ENCODE data around the gene TMEM178B. TPM values are rescaled to one million over a fixed set of nuclear protein-coding genes. Genes with fewer than 3 reads are reported as not detected.

TMEM178B gene
- total RNA-seq, 2 donors from 2014 or later = 0.18 to 0.25 TPM

- H3K27ac Mint-ChIP-seq = no peak overlapping the region
- H3K9me3 Mint-ChIP-seq = no peaks in the 10 kb centered on the region
- H3K36me3 Mint-ChIP-seq = no peaks in the 10 kb centered on the region
- ATAC-seq (no peak), DNase-seq (ENCODE audit: low spot score in 2 of 2) (no peak)
Measured at GRCh38 chr7:141220263-141220880, 146.5 kb downstream of the TMEM178B start.

- DNase-seq (ENCODE audit: low spot score in 2 of 2) (no peak), ATAC-seq (no peak)
- Mint-ChIP-seq H3K27ac (no peak overlapping the region), H3K9me3 (no peaks in the 10 kb centered on the region), H3K36me3 (no peaks in the 10 kb centered on the region)
Measured at GRCh38 chr7:141221007-141221612, 147.2 kb downstream of the TMEM178B start.

GRCh38 chr7:141225916-141226618 is 152.2 kb downstream of the TMEM178B start:
- Mint-ChIP-seq H3K9me3 (no peaks in the 10 kb centered on the region), H3K27ac (no peak overlapping the region), H3K36me3 (no peaks in the 10 kb centered on the region)
- ATAC-seq (no peak), DNase-seq (ENCODE audit: low spot score in 2 of 2) (no peak)

- Mint-ChIP-seq H3K9me3 (no peaks in the 10 kb centered on the region), H3K27ac (no peak overlapping the region), H3K36me3 (no peaks in the 10 kb centered on the region)
- no peak for DNase-seq (ENCODE audit: low spot score in 2 of 2)
- no peak for ATAC-seq
Measured at GRCh38 chr7:141227454-141227853, 153.6 kb downstream of the TMEM178B start.

- Mint-ChIP-seq H3K9me3 (no peaks in the 10 kb centered on the region), H3K36me3 (no peaks in the 10 kb centered on the region), H3K27ac (no peak overlapping the region)
- ATAC-seq (no peak), DNase-seq (ENCODE audit: low spot score in 2 of 2) (no peak)
Measured at GRCh38 chr7:141228482-141228881, 154.6 kb downstream of the TMEM178B start.

- no peak for ATAC-seq
- Mint-ChIP-seq H3K27ac (no peak overlapping the region), H3K36me3 (no peaks in the 10 kb centered on the region), H3K9me3 (no peaks in the 10 kb centered on the region)
- no peak for DNase-seq (ENCODE audit: low spot score in 2 of 2)
Measured at GRCh38 chr7:141231018-141231792, 157.3 kb downstream of the TMEM178B start.

GRCh38 chr7:141232286-141233051 is 158.6 kb downstream of the TMEM178B start:
- ATAC-seq = no peak
- Mint-ChIP-seq H3K27ac (no peak overlapping the region), H3K36me3 (no peaks in the 10 kb centered on the region), H3K9me3 (no peaks in the 10 kb centered on the region)
- DNase-seq (ENCODE audit: low spot score in 2 of 2) = no peak

- no peak overlapping the region for H3K27ac Mint-ChIP-seq
- no peak for ATAC-seq
- no peaks in the 10 kb centered on the region for H3K9me3 Mint-ChIP-seq
Measured at GRCh38 chr7:141234335-141235105, 160.7 kb downstream of the TMEM178B start.

GRCh38 chr7:141235656-141236055 is 161.8 kb downstream of the TMEM178B start:
- Mint-ChIP-seq H3K36me3 (no peaks in the 10 kb centered on the region), H3K9me3 (no peaks in the 10 kb centered on the region), H3K27ac (no peak overlapping the region)
- DNase-seq (ENCODE audit: low spot score in 2 of 2) = no peak
- ATAC-seq = no peak

More at GRCh38 chr7:141234335-141235105, 160.7 kb downstream of the TMEM178B start:
- H3K36me3 Mint-ChIP-seq = no peaks in the 10 kb centered on the region
- DNase-seq (ENCODE audit: low spot score in 2 of 2) = no peak

GRCh38 chr7:141238596-141239243 is 164.9 kb downstream of the TMEM178B start:
- no peak overlapping the region for H3K27ac Mint-ChIP-seq
- no peak for ATAC-seq

GRCh38 chr7:141239661-141240060 is 165.8 kb downstream of the TMEM178B start:
- ATAC-seq = no peak
- no peak for DNase-seq (ENCODE audit: low spot score in 2 of 2)

More at GRCh38 chr7:141238596-141239243, 164.9 kb downstream of the TMEM178B start:
- Mint-ChIP-seq H3K9me3 (no peaks in the 10 kb centered on the region), H3K36me3 (no peaks in the 10 kb centered on the region)
- DNase-seq (ENCODE audit: low spot score in 2 of 2) = no peak

GRCh38 chr7:141242568-141242967 is 168.7 kb downstream of the TMEM178B start:
- no peaks in the 10 kb centered on the region for H3K9me3 Mint-ChIP-seq
- H3K27ac Mint-ChIP-seq = no peak overlapping the region
- no peak for DNase-seq (ENCODE audit: low spot score in 2 of 2)
- no peak for ATAC-seq
- no peaks in the 10 kb centered on the region for H3K36me3 Mint-ChIP-seq

More at GRCh38 chr7:141239661-141240060, 165.8 kb downstream of the TMEM178B start:
- Mint-ChIP-seq H3K9me3 (no peaks in the 10 kb centered on the region), H3K27ac (no peak overlapping the region), H3K36me3 (no peaks in the 10 kb centered on the region)

GRCh38 chr7:141243368-141243767 is 169.5 kb downstream of the TMEM178B start:
- Mint-ChIP-seq H3K27ac (no peak overlapping the region), H3K9me3 (no peaks in the 10 kb centered on the region), H3K36me3 (no peaks in the 10 kb centered on the region)
- DNase-seq (ENCODE audit: low spot score in 2 of 2) (no peak), ATAC-seq (no peak)

GRCh38 chr7:141244435-141244834 is 170.6 kb downstream of the TMEM178B start:
- no peak for ATAC-seq
- Mint-ChIP-seq H3K27ac (no peak overlapping the region), H3K9me3 (no peaks in the 10 kb centered on the region), H3K36me3 (no peaks in the 10 kb centered on the region)
- no peak for DNase-seq (ENCODE audit: low spot score in 2 of 2)

GRCh38 chr7:141246426-141246825 is 172.6 kb downstream of the TMEM178B start:
- ATAC-seq (no peak), DNase-seq (ENCODE audit: low spot score in 2 of 2) (no peak)
- no peaks in the 10 kb centered on the region for H3K9me3 Mint-ChIP-seq

More at GRCh38 chr7:141246426-141246825, 172.6 kb downstream of the TMEM178B start:
- Mint-ChIP-seq H3K27ac (no peak overlapping the region), H3K36me3 (no peaks in the 10 kb centered on the region)

All from activated naive CD4-positive, alpha-beta T cell treated with anti-CD3 and anti-CD28 coated beads, Interleukin-2, amount 50 U/mL, for 72 hours (primary cell).